Measurements from ENCODE around the gene PRB3.

PRB3 gene

GRCh38 chr12:11269607-11270006 lies at the start of gene PRB3:
PRB3 (minus strand) TSS chr12:11269707; CDS start chr12:11269669, 38 bp downstream.
- DNase-seq = no peak

DNA sequence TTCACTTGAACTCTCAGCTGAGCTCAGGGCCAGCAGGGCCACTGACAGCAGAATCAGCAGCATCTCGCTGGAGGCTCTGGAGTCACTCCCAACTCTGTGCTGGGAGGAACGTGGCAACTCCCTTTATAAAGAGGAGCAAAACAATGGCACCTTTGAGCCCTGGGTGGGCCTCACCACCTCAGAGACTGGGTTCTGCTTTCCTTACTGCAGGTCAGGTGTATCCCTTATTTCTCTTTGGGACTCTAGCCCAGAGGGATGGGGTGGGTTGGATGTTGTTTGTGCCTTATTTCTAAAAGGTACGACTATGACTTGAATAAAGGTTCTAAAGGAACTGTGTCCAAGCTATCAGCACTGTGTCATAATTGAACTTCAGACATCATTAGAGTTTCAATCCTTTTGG lies 40.8 kb upstream of the PRB3 start, which contains the start of gene PRB4:
PRB4 (minus strand) TSS at position 101 of the 400 bp plus-strand sequence; CDS start at position 63, 38 bp downstream.
- no peak for DNase-seq

GRCh38 chr12:11307143-11307542 lies 37.6 kb upstream of the PRB3 start:
- DNase-seq = no peak

- no peak for DNase-seq
Observed at GRCh38 chr12:11273449-11273848, 3.9 kb upstream of the PRB3 start.

- DNase-seq = no peak
Observed at GRCh38 chr12:11264501-11264900, 5.0 kb downstream of the PRB3 start.

GRCh38 chr12:11246489-11246888 lies 23.0 kb downstream of the PRB3 start:
- DNase-seq = no peak

- DNase-seq = no peak
Observed at GRCh38 chr12:11242656-11243055, 26.9 kb downstream of the PRB3 start.

GRCh38 chr12:11240348-11240930 lies 29.1 kb downstream of the PRB3 start:
- DNase-seq = no peak

- no peak for DNase-seq
Observed at GRCh38 chr12:11238275-11238674, 31.2 kb downstream of the PRB3 start.

GRCh38 chr12:11233532-11233931 lies 36.0 kb downstream of the PRB3 start:
- no peak for DNase-seq

DNA sequence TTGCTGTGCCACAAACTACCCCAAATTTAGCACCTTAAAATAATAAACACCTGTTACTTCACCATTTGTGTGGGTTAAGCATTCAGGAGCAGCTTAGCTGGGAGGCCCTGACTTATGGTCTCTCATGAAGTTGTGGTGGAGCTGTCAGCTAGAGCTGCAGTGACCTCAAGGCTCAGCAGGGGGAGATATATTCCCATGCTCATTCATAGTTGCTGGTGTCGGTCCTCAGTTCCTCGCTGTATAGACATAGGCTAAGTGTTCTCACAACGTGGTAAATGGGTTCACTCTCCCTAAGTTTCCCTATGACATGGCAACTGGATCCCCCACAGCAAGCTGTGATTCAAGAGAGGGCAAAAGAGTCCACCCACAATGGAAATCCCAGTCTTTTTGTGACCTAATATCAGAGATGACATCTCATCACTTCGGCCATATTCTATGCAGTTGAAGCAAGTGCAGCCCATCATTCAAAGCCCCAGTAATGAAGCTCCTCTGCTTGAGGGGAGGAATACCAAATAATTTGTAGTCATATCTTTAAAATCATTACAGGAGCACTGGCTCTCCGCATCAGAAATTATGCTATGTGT lies 41.1 kb downstream of the PRB3 start:
- no peak for DNase-seq

DNA sequence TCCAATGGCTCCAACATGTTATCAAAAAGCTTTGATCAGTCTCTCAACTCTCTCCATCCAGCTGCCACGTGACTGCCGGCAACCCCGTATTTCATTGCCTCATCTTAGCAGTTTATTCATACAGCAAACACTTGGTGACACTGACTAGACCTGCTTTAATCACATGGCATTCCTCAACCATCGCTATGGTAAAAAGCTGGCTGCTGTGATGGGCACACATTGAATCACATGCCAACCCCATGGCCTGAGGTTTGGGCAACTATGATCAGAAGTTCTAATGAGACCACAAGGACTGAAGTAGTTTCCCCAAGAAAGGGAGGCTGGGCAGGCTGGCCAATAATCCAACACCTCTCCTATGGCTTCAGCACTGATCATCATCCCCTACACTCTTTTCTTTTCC lies 42.1 kb downstream of the PRB3 start:
- no peak for DNase-seq

Measured in NCI-H524 treated with DMSO at 0.1 percent for 48 hours (cell line).